ENCODE measurements around the gene CAMK2G.
"Not testable (repeated sequence)": the region's sequence is repeated elsewhere in the genome, so short reads cannot be mapped to it uniquely, and the experiment has no call there.

Gene CAMK2G

GRCh38 chr10:73836427-73836980, 37.9 kb downstream of the CAMK2G start:
- DNase-seq, result no peak

GRCh38 chr10:73829090-73829489, 45.3 kb downstream of the CAMK2G start:
- DNase-seq, result not testable (repeated sequence)

GRCh38 chr10:73828161-73828560, 46.2 kb downstream of the CAMK2G start:
- no peak for DNase-seq

- no peak for DNase-seq
Observed at GRCh38 chr10:73827346-73828089, 46.8 kb downstream of the CAMK2G start.

GRCh38 chr10:73824146-73824725, 50.1 kb downstream of the CAMK2G start:
- DNase-seq, result no peak

- DNase-seq, result no peak
Observed at GRCh38 chr10:73823391-73823790, 51.0 kb downstream of the CAMK2G start.

GRCh38 chr10:73819513-73820093, 54.8 kb downstream of the CAMK2G start:
- DNase-seq, result no peak

- DNase-seq, result no peak
Observed at GRCh38 chr10:73819081-73819480, 55.3 kb downstream of the CAMK2G start.

- DNase-seq, result no peak
Observed at GRCh38 chr10:73818402-73818801, 56.0 kb downstream of the CAMK2G start.

- no peak for DNase-seq
Observed at GRCh38 chr10:73817826-73818225, 56.5 kb downstream of the CAMK2G start.

GRCh38 chr10:73816917-73817729, 57.2 kb downstream of the CAMK2G start:
- no peak for DNase-seq

- DNase-seq, result no peak
Observed at GRCh38 chr10:73815719-73816030, 58.7 kb downstream of the CAMK2G start.

GRCh38 chr10:73814896-73815718, 59.2 kb downstream of the CAMK2G start:
- peak in 1 of 2 experiments; percentile 28 for DNase-seq

GRCh38 chr10:73814276-73814895, 60.0 kb downstream of the CAMK2G start:
- no peak for DNase-seq

GRCh38 chr10:73813333-73813732, 61.0 kb downstream of the CAMK2G start:
- DNase-seq, result no peak

GRCh38 chr10:73812657-73813056, 61.7 kb downstream of the CAMK2G start:
- DNase-seq, result no peak

- DNase-seq, result no peak
Observed at GRCh38 chr10:73810735-73811465, 63.5 kb downstream of the CAMK2G start.

GRCh38 chr10:73810358-73810734, 64.0 kb downstream of the CAMK2G start:
- no peak for DNase-seq

GRCh38 chr10:73809061-73809818, 65.1 kb downstream of the CAMK2G start:
- DNase-seq, result no peak

- no peak for DNase-seq
Observed at GRCh38 chr10:73808021-73808815, 66.1 kb downstream of the CAMK2G start.
